Astrocyte of the spinal cord (primary cell): ENCODE data around the gene DCP2.

ENCODE experiments used
- DNase-seq: peaks from one replicate; pipeline ENCODE4 v3.0.0; 2011; ENCODE audit warnings: low read depth, low spot score
- H3K4me3 ChIP-seq: 2 replicates; pipeline ENCODE4 v1.5.1; 2011; ENCODE audit warnings: low read depth, mild to moderate bottlenecking, low read length, moderate library complexity
- CTCF ChIP-seq: IDR thresholded peaks from 2 replicates; pipeline ENCODE4 v1.5.1; 2012; ENCODE audit warnings: low read depth, mild to moderate bottlenecking, low read length, inconsistent platforms
- in situ Hi-C: cut with HindIII; loops from 2 replicates; pipeline ENCODE4 v1.10.0; 2017; ENCODE audit warnings: low sequenced_read_pairs

Gene DCP2

GRCh38 chr5:113060408-113061025 lies 83.9 kb downstream of the DCP2 start:
- DNase-seq, result no peak
- in situ Hi-C loops, result no loop called here
- no peak overlapping the region for H3K4me3 ChIP-seq
- no peak for TF ChIP-seq CTCF

- no peak for TF ChIP-seq CTCF
- in situ Hi-C loops, result no loop called here
- no peak overlapping the region for H3K4me3 ChIP-seq
- peak; percentile 87 for DNase-seq
Observed at GRCh38 chr5:113061846-113062780, 85.5 kb downstream of the DCP2 start.

- no peak for TF ChIP-seq CTCF
- in situ Hi-C loops, result no loop called here
- H3K4me3 ChIP-seq, result no peak overlapping the region
- DNase-seq, result no peak
Observed at GRCh38 chr5:113062869-113063508, 86.4 kb downstream of the DCP2 start.

GRCh38 chr5:113063927-113064326 lies 87.3 kb downstream of the DCP2 start:
- no peak for DNase-seq
- TF ChIP-seq CTCF, result no peak
- in situ Hi-C loops, result no loop called here
- H3K4me3 ChIP-seq, result no peak overlapping the region

- in situ Hi-C loops, result no loop called here
- TF ChIP-seq CTCF, result no peak
- H3K4me3 ChIP-seq, result no peak overlapping the region
- no peak for DNase-seq
Observed at GRCh38 chr5:113064806-113065205, 88.2 kb downstream of the DCP2 start.

- no peak overlapping the region for H3K4me3 ChIP-seq
- no peak for TF ChIP-seq CTCF
- DNase-seq, result no peak
- in situ Hi-C loops, result no loop called here
Observed at GRCh38 chr5:113065626-113066025, 89.0 kb downstream of the DCP2 start.
